ENCODE results near the gene ZDHHC14.
A peak's percentile ranks its signal among the peaks of the same experiment; 100 is the strongest.
"Not testable (repeated sequence)": the region's sequence is repeated elsewhere in the genome, so short reads cannot be mapped to it uniquely, and the experiment has no call there.

Gene ZDHHC14

DNA sequence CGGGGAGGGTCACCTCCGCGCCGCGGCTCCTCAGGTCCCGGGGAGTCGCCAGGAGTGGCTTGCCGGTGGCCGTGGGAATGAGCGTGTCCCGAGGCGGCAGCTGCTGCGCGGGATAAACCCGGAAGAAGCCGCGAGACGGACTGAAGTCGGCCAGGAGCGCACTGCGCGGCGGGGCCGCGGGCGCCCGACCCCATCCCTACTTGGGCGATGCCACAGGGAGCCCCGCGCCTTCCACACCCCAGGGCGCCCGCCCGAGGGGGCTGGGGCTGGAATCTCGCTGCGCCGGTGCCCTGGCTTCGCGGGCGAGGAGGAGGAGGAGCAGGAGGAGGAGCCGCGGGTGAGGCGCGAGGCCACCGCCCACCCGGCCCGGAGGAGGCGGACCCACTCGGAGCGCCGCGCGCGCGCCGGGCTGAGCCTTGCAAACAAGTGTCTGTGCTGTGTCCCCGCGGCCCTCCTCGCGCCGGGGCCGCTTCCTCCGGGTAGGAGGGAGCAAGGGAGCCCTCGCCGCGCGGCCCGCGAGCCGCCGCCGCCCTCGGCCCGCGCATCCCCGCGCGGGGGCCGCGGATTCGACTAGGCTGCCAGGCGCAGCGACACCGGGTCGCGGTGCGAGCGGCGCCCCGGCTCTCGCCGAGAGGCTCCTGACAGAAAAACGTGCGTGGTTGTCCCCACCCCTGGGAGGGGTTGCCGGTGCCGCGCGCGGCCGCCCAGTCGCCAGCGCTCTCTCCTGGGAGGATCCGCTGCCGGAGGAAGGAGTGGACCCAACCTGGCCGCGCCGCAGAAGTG lies at the start of gene ZDHHC14:
TSS of gene ZDHHC14 (plus strand) at position 412 of the 783 bp plus-strand sequence.
- Mint-ChIP-seq H3K27ac (peak within 1 kb of the TSS; percentile 78), H3K27me3 (ENCODE audit: low read depth) (peaks cover 12% of the 10 kb centered on the region), H3K36me3 (ENCODE audit: low read depth) (peaks cover 8% of the 10 kb centered on the region), H3K9me3 (no peaks in the 10 kb centered on the region), H3K4me3 (peak within 1 kb of the TSS; percentile 83), H3K4me1 (ENCODE audit: low read depth) (peaks cover 30% of the 10 kb centered on the region)
- peak; percentile 91 for DNase-seq (ENCODE audit: low spot score)

DNA sequence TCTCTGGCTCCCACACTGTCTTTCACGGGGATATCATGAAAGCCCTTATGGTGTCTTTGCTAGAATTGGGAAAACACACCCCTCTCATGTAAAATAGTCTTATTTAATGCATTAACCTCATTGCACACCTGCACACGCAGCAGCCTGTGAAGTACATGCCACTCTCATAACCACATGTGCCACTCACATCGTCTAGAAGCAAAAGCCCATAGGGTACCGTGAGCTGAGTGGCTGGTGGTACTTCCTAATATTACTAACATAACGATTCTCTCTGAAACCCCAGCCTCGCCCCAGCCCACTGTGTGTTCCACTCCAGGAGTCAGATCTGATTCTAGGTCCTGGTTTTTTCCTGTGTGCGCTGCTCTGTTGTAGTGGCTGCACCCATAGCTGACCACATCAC lies 48.2 kb upstream of the ZDHHC14 start:
- no peak overlapping the region for H3K4me3 Mint-ChIP-seq
- no peaks in the 10 kb centered on the region for H3K9me3 Mint-ChIP-seq
- DNase-seq (ENCODE audit: low spot score) = no peak
- H3K4me1 Mint-ChIP-seq (ENCODE audit: low read depth) = peaks cover 12% of the 10 kb centered on the region
- H3K27ac Mint-ChIP-seq = no peak overlapping the region
- no peaks in the 10 kb centered on the region for H3K36me3 Mint-ChIP-seq (ENCODE audit: low read depth)
- H3K27me3 Mint-ChIP-seq (ENCODE audit: low read depth) = peaks cover 48% of the 10 kb centered on the region

DNA sequence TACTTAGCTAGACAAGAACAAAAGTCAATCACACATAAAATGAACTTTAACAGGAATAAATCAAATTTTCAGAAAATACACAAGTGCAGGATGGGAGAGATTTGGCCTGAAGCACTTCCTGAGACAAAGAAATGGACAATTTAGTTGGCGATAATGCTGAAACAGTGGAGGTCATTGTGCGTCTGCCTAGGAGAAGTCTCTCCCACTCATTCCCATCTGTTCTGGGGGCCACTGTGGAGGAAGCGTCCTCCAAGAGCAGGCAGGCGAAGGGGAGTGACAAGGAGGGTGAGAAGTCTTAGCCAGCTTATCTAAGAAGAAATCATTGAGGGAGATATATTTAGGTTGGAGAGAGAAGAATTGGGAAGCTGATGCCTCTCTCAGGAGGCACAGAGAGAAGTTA lies 47.5 kb upstream of the ZDHHC14 start:
- no peak overlapping the region for H3K27ac Mint-ChIP-seq
- H3K4me1 Mint-ChIP-seq (ENCODE audit: low read depth) = peaks cover 7% of the 10 kb centered on the region
- H3K4me3 Mint-ChIP-seq = no peak overlapping the region
- H3K9me3 Mint-ChIP-seq = no peaks in the 10 kb centered on the region
- H3K36me3 Mint-ChIP-seq (ENCODE audit: low read depth) = no peaks in the 10 kb centered on the region
- peaks cover 43% of the 10 kb centered on the region for H3K27me3 Mint-ChIP-seq (ENCODE audit: low read depth)
- no peak for DNase-seq (ENCODE audit: low spot score)

DNA sequence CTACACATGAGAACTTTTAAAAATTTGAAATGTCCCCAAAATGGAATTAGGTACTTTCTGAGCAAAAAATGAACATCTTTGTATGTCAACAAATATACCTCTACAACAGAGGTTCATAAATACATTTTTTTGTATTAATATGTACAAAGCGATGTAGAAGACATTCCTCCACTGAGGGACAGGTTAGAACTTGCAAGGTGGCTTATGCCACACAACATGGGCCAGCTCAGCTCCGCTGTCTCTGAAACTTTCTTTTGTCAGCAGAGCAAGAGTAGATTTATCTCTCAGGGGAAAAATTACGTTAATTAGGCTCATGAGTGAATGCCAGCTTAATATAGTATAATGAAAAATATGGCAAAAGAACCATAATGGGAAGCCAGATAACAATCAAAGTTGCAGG lies 47.0 kb upstream of the ZDHHC14 start:
- H3K27me3 Mint-ChIP-seq (ENCODE audit: low read depth) = peaks cover 43% of the 10 kb centered on the region
- H3K36me3 Mint-ChIP-seq (ENCODE audit: low read depth) = no peaks in the 10 kb centered on the region
- H3K9me3 Mint-ChIP-seq = no peaks in the 10 kb centered on the region
- H3K4me1 Mint-ChIP-seq (ENCODE audit: low read depth) = peaks cover 6% of the 10 kb centered on the region
- no peak overlapping the region for H3K27ac Mint-ChIP-seq
- H3K4me3 Mint-ChIP-seq = no peak overlapping the region
- DNase-seq (ENCODE audit: low spot score) = no peak

DNA sequence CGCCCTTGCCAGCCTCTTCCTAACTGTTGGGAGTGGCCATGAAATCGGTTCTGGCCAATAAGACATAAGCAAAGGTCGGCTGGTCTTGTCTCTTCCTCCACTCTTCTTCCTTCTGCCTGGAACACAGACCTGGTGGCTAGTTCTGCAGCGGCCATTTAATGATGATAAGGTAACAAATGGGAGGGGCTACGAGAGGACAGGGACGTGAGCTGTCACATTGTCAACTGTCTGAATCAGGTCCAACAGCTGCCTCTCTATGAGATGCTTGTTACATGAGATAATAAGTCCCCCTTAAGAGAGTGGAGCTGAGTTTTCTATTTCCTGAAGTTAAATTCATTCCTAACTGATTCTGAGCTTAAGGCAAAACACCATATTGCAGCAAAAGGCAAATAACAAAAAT lies 45.2 kb upstream of the ZDHHC14 start:
- no peaks in the 10 kb centered on the region for H3K36me3 Mint-ChIP-seq (ENCODE audit: low read depth)
- H3K9me3 Mint-ChIP-seq = no peaks in the 10 kb centered on the region
- no peak for DNase-seq (ENCODE audit: low spot score)
- no peaks in the 10 kb centered on the region for H3K4me1 Mint-ChIP-seq (ENCODE audit: low read depth)
- H3K4me3 Mint-ChIP-seq = no peak overlapping the region
- no peak overlapping the region for H3K27ac Mint-ChIP-seq
- H3K27me3 Mint-ChIP-seq (ENCODE audit: low read depth) = peaks cover 34% of the 10 kb centered on the region

DNA sequence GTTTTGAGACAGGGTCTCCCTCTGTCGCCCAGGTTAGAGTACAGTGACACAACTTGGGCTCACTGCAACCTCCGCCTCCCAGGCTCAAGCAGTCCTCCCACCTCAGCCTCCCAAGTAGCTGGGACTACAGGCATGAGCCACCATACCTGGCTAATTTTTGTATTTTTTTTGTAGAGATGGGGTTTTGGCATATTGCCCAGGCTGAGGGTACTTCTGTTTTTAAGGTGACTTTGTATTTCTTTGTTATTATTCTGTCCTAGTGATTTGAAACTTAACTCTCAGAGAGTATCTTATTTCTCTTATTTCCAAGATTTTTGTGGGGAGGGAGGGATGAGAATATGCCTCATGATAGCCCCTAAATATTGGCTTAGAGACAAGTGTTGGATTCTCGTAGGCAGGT lies 43.7 kb upstream of the ZDHHC14 start:
- not testable (repeated sequence) for H3K27ac Mint-ChIP-seq; H3K36me3 Mint-ChIP-seq (ENCODE audit: low read depth); H3K4me1 Mint-ChIP-seq (ENCODE audit: low read depth); H3K4me3 Mint-ChIP-seq; H3K9me3 Mint-ChIP-seq; DNase-seq (ENCODE audit: low spot score)
- peaks cover 42% of the 10 kb centered on the region for H3K27me3 Mint-ChIP-seq (ENCODE audit: low read depth)

DNA sequence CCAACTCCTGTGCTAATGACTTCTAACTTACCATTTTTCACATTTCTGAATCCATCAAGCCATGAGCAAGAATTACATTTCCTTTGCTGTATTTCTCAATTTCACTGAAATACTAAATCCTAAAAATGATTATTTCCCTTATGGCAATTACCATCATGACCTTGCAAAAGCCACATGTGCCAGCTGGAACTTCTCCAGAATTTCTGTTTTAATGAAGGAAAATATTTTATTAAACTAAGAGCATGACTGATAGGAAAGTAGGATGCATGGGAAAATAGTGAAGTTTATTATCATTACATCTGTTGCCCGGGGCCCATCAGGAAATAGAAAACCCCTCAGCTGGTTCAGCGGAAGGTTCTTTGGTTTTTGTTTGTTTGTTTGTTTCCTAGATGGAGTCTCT lies 43.2 kb upstream of the ZDHHC14 start:
- no peak for DNase-seq (ENCODE audit: low spot score)
- Mint-ChIP-seq H3K36me3 (ENCODE audit: low read depth) (no peaks in the 10 kb centered on the region), H3K27me3 (ENCODE audit: low read depth) (peaks cover 43% of the 10 kb centered on the region), H3K9me3 (no peaks in the 10 kb centered on the region), H3K27ac (no peak overlapping the region), H3K4me3 (no peak overlapping the region), H3K4me1 (ENCODE audit: low read depth) (no peaks in the 10 kb centered on the region)

DNA sequence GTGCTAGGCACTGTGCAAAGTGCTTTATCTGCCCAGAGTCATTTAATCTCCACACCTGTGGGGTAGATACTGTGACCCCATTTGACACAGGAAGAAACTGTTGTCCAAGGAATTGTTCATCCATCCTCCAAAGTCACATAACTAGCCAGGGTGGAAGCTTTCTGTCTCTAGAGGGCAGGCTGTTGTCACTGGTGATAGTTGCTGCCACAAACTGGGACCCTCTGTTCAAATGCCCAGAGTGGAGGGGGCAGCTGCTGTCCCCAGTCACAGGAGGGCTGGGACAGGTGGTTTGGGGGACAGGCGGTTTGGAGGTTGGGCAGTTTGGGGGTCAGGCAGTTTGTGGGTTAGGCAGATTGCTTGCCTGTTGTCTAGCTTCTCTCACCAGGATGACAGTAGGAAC lies 41.6 kb upstream of the ZDHHC14 start:
- DNase-seq (ENCODE audit: low spot score) = no peak
- no peaks in the 10 kb centered on the region for H3K4me1 Mint-ChIP-seq (ENCODE audit: low read depth)
- no peak overlapping the region for H3K27ac Mint-ChIP-seq
- H3K9me3 Mint-ChIP-seq = no peaks in the 10 kb centered on the region
- no peak overlapping the region for H3K4me3 Mint-ChIP-seq
- peaks cover 39% of the 10 kb centered on the region for H3K27me3 Mint-ChIP-seq (ENCODE audit: low read depth)
- no peaks in the 10 kb centered on the region for H3K36me3 Mint-ChIP-seq (ENCODE audit: low read depth)

DNA sequence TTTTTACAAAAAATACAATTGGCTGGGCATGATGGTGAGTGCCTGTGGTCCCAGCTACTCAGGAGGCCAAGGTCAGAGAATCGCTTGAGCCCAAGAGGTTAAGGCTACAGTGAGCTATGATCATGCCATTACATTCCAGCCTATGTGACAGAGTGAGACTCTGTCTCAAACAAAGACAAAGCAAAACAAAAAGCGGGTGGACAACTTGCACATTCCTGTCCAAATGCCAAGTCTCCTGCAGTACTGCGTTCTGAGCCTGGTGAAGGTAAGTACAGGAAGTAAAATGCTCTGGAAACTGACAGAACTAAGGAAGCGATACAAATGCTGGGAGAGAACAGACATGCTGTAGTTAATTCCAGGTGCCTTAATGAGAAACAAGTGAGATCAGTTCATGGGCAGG lies 37.3 kb upstream of the ZDHHC14 start:
- no peaks in the 10 kb centered on the region for H3K36me3 Mint-ChIP-seq (ENCODE audit: low read depth)

DNA sequence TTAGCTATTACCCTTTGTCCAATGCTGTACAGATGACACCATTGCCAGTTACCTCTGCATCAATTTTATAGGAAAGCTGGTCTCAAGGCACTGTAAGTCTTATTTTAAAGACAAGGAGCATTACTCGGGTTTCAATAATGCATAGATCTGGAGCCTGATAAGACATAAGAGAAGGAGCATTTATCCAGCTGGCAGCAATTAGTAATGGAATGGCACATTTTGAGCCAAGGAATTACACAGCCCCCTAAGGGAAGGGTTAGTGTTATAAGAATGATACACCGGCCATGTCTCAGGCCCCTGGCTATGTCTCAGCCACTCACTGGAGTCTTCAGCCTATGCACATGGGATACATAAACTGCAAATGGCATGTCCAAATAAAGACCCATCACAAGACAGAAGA lies 34.6 kb upstream of the ZDHHC14 start:
- Mint-ChIP-seq H3K27me3 (ENCODE audit: low read depth) (peaks cover 53% of the 10 kb centered on the region), H3K4me1 (ENCODE audit: low read depth) (no peaks in the 10 kb centered on the region), H3K4me3 (no peak overlapping the region), H3K9me3 (peaks cover 4% of the 10 kb centered on the region), H3K27ac (no peak overlapping the region), H3K36me3 (ENCODE audit: low read depth) (no peaks in the 10 kb centered on the region)
- no peak for DNase-seq (ENCODE audit: low spot score)

More for the DNA sequence above, 37.3 kb upstream of the ZDHHC14 start:
- Mint-ChIP-seq H3K27me3 (ENCODE audit: low read depth) (peaks cover 53% of the 10 kb centered on the region), H3K4me3 (no peak overlapping the region), H3K4me1 (ENCODE audit: low read depth) (no peaks in the 10 kb centered on the region), H3K9me3 (peaks cover 4% of the 10 kb centered on the region), H3K27ac (no peak overlapping the region)
- DNase-seq (ENCODE audit: low spot score) = no peak

DNA sequence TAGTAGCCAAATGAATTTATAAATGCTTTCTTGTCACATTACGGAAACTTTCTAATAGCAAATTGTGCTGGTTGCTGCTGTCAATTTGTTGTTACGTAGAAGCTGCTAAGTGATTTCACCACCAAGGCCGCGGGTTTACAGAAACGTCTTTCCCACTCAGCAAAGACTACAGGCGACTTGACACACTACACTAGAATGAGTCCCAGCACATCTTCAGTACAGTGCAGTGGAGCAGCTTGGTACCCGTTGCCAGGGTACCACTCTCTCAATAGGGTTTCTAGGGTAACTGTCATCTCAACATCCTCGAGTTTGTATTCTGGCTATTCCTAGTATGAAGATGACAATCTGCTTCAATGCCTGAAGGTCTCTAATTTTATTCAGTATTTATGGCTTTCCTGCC lies 22.7 kb upstream of the ZDHHC14 start:
- Mint-ChIP-seq H3K36me3 (ENCODE audit: low read depth) (no peaks in the 10 kb centered on the region), H3K4me1 (ENCODE audit: low read depth) (no peaks in the 10 kb centered on the region), H3K9me3 (no peaks in the 10 kb centered on the region), H3K27ac (no peak overlapping the region), H3K27me3 (ENCODE audit: low read depth) (peaks cover 43% of the 10 kb centered on the region), H3K4me3 (no peak overlapping the region)
- no peak for DNase-seq (ENCODE audit: low spot score)

DNA sequence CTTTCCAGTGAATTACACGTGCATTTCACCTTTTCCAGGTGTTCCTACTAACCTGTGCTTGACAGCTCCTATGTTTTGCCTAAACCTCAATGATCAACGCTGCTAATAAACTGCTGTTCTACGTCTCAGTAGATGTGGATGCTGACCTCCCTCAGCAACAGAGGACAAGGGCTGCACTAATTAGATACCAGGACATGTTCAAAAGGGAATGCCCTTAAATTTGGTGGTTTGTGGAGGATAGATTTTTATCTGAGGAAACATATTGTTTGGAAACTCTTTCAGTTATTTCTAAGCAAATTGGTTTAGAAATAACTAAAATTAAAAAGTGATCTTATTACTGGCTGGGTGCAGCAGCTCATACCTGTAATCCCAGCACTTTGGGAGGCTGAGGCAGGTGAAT lies 19.1 kb upstream of the ZDHHC14 start:
- DNase-seq (ENCODE audit: low spot score) = no peak
- peaks cover 46% of the 10 kb centered on the region for H3K27me3 Mint-ChIP-seq (ENCODE audit: low read depth)

DNA sequence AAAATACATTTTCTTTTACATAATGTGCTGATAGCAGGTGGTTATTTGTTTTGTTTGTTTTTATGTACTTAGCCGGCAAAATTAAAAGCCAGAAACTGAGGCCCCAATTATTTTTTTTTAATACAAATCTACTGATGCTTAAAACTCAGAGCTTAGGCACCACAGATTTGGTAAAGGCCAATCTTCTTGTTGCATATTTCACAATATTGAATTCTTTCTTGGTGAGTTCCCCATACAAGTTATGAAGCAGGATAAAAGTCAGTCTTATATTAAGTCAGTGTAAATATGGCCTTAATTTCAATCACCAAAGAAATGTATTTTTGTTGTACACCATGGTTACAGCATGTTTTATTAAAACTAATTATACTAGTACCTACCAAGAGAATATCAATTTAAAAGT lies 16.3 kb upstream of the ZDHHC14 start:
- no peak for DNase-seq (ENCODE audit: low spot score)
- no peak overlapping the region for H3K4me3 Mint-ChIP-seq
- peaks cover 39% of the 10 kb centered on the region for H3K27me3 Mint-ChIP-seq (ENCODE audit: low read depth)
- no peaks in the 10 kb centered on the region for H3K36me3 Mint-ChIP-seq (ENCODE audit: low read depth)
- no peaks in the 10 kb centered on the region for H3K9me3 Mint-ChIP-seq
- H3K27ac Mint-ChIP-seq = no peak overlapping the region
- peaks cover 12% of the 10 kb centered on the region for H3K4me1 Mint-ChIP-seq (ENCODE audit: low read depth)

More for the DNA sequence above, 19.1 kb upstream of the ZDHHC14 start:
- Mint-ChIP-seq H3K27ac (no peak overlapping the region), H3K36me3 (ENCODE audit: low read depth) (no peaks in the 10 kb centered on the region), H3K9me3 (no peaks in the 10 kb centered on the region), H3K4me3 (no peak overlapping the region), H3K4me1 (ENCODE audit: low read depth) (no peaks in the 10 kb centered on the region)

DNA sequence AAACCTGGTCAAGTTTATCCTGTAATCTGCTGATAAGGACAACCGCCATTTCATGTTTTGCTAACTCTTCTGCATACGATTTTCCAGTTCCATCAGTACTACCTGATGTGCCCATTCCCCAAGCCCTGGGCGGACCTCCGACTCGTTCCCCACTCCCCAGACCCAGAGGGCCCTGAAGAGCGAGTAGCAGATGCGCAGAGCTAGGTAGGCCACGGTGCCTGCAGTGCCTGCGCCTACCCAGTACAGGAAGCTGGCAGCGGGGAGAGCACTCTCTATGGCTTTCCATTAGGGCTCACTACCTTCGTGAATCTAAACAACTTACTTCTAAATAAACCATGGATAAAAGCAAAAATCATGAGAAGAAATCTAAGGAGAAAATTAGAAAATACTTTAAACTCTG lies 14.3 kb upstream of the ZDHHC14 start:
- peaks cover 45% of the 10 kb centered on the region for H3K27me3 Mint-ChIP-seq (ENCODE audit: low read depth)
- DNase-seq (ENCODE audit: low spot score) = no peak
- no peaks in the 10 kb centered on the region for H3K9me3 Mint-ChIP-seq
- H3K4me1 Mint-ChIP-seq (ENCODE audit: low read depth) = peaks cover 16% of the 10 kb centered on the region
- H3K36me3 Mint-ChIP-seq (ENCODE audit: low read depth) = no peaks in the 10 kb centered on the region
- no peak overlapping the region for H3K4me3 Mint-ChIP-seq
- H3K27ac Mint-ChIP-seq = no peak overlapping the region
